ENCODE measurements around the gene MARCKS. TPM values are rescaled to one million over a fixed set of nuclear protein-coding genes. Genes with fewer than 3 reads are reported as not detected.

MARCKS gene
- total and polyA plus RNA-seq, 2 of the 13 experiments (the other 11 are each of a cell fraction or from before 2014, with no cell fraction given): 30.5 to 39.5 TPM

GRCh38 chr6:113859349-113860180, 2.4 kb downstream of the MARCKS start (continued):
- TF ChIP-seq, protein P1, sequence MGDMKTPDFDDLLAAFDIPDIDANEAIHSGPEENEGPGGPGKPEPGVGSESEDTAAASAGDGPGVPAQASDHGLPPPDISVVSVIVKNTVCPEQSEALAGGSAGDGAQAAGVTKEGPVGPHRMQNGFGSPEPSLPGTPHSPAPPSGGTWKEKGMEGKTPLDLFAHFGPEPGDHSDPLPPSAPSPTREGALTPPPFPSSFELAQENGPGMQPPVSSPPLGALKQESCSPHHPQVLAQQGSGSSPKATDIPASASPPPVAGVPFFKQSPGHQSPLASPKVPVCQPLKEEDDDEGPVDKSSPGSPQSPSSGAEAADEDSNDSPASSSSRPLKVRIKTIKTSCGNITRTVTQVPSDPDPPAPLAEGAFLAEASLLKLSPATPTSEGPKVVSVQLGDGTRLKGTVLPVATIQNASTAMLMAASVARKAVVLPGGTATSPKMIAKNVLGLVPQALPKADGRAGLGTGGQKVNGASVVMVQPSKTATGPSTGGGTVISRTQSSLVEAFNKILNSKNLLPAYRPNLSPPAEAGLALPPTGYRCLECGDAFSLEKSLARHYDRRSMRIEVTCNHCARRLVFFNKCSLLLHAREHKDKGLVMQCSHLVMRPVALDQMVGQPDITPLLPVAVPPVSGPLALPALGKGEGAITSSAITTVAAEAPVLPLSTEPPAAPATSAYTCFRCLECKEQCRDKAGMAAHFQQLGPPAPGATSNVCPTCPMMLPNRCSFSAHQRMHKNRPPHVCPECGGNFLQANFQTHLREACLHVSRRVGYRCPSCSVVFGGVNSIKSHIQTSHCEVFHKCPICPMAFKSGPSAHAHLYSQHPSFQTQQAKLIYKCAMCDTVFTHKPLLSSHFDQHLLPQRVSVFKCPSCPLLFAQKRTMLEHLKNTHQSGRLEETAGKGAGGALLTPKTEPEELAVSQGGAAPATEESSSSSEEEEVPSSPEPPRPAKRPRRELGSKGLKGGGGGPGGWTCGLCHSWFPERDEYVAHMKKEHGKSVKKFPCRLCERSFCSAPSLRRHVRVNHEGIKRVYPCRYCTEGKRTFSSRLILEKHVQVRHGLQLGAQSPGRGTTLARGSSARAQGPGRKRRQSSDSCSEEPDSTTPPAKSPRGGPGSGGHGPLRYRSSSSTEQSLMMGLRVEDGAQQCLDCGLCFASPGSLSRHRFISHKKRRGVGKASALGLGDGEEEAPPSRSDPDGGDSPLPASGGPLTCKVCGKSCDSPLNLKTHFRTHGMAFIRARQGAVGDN (CRISPR knock-in tag; IDR thresholded peaks at IDR 0.05): peak; percentile 19
- no peak for TF ChIP-seq PCBP1 (IDR thresholded peaks at IDR 0.05; ENCODE audit: borderline replicate concordance, low read depth, low read length)
- no peak for TF ChIP-seq ZSCAN22 (CRISPR knock-in tag; IDR thresholded peaks at IDR 0.05)
- TF ChIP-seq, protein P2, sequence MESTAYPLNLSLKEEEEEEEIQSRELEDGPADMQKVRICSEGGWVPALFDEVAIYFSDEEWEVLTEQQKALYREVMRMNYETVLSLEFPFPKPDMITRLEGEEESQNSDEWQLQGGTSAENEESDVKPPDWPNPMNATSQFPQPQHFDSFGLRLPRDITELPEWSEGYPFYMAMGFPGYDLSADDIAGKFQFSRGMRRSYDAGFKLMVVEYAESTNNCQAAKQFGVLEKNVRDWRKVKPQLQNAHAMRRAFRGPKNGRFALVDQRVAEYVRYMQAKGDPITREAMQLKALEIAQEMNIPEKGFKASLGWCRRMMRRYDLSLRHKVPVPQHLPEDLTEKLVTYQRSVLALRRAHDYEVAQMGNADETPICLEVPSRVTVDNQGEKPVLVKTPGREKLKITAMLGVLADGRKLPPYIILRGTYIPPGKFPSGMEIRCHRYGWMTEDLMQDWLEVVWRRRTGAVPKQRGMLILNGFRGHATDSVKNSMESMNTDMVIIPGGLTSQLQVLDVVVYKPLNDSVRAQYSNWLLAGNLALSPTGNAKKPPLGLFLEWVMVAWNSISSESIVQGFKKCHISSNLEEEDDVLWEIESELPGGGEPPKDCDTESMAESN (CRISPR knock-in tag; conservative IDR thresholded peaks at IDR 0.05): 0 out of 2 replicates have a peak, but pooled peaks have one; percentile 8
- no peak for TF ChIP-seq NFRKB (IDR thresholded peaks at IDR 0.05)
- TF ChIP-seq ZFP62 (CRISPR knock-in tag; IDR thresholded peaks at IDR 0.05): no peak
- 0 out of 2 replicates have a peak, but pooled peaks have one; percentile 6 for TF ChIP-seq ZNF343 (CRISPR knock-in tag; IDR thresholded peaks at IDR 0.05)
- no peak for TF ChIP-seq KMT2B (CRISPR knock-in tag; IDR thresholded peaks at IDR 0.05)
- no peak for TF ChIP-seq KAT2B (IDR thresholded peaks at IDR 0.05; ENCODE audit: borderline replicate concordance, low read depth, low read length)
- no peak for TF ChIP-seq TEAD2 (CRISPR knock-in tag; IDR thresholded peaks at IDR 0.05)
- no peak for TF ChIP-seq SMAD3 (CRISPR knock-in tag; IDR thresholded peaks at IDR 0.05)
- no peak for TF ChIP-seq MTA3 (CRISPR knock-in tag; IDR thresholded peaks at IDR 0.05)
- TF ChIP-seq FOXO1 (CRISPR knock-in tag; IDR thresholded peaks at IDR 0.05): no peak
- no peak for TF ChIP-seq CHD4 (IDR thresholded peaks at IDR 0.05; ENCODE audit: borderline replicate concordance, low read length)
- TF ChIP-seq NR3C1 (CRISPR knock-in tag; IDR thresholded peaks at IDR 0.05): no peak
- TF ChIP-seq ZNF20 (CRISPR knock-in tag; IDR thresholded peaks at IDR 0.05): no peak
- TF ChIP-seq ZBTB37 (CRISPR knock-in tag; IDR thresholded peaks at IDR 0.05): no peak
- TF ChIP-seq TFDP1 (CRISPR knock-in tag; IDR thresholded peaks at IDR 0.05; ENCODE audit: borderline replicate concordance): peak; percentile 85; the same call in 1 of the 2 replicates
- no peak for TF ChIP-seq ZNF678 (CRISPR knock-in tag; IDR thresholded peaks at IDR 0.05)
- no peak for TF ChIP-seq KLF11 (CRISPR knock-in tag; IDR thresholded peaks at IDR 0.05)
- TF ChIP-seq RNF2 (conservative IDR thresholded peaks at IDR 0.05; ENCODE audit: low read depth): 0 out of 2 replicates have a peak, but pooled peaks have one; percentile 38
- TF ChIP-seq ZNF619 (CRISPR knock-in tag; IDR thresholded peaks at IDR 0.05): no peak
